Ishikawa (cell line): ENCODE results near the gene CCDC88C.

Experiments
- CEBPB ChIP-seq: IDR thresholded peaks from 2 replicates; pipeline ENCODE4 v1.6.1; 2012
- CREB1 ChIP-seq: IDR thresholded peaks from 2 replicates; pipeline ENCODE4 v1.6.1; 2012; ENCODE audit warnings: low read depth
- EGR1 ChIP-seq: IDR thresholded peaks from 2 replicates; pipeline ENCODE4 v1.6.1; 2012
- EP300 ChIP-seq: IDR thresholded peaks from 2 replicates; pipeline ENCODE4 v1.6.1; 2012; ENCODE audit warnings: borderline replicate concordance
- FOXM1 ChIP-seq: IDR thresholded peaks from 2 replicates; pipeline ENCODE4 v1.6.1; 2012; ENCODE audit warnings: low read depth, borderline replicate concordance
- MAX ChIP-seq: IDR thresholded peaks from 2 replicates; pipeline ENCODE4 v1.6.1; 2012
- NFIC ChIP-seq: IDR thresholded peaks from 2 replicates; pipeline ENCODE4 v1.6.1; 2012
- RAD21 ChIP-seq: IDR thresholded peaks from 2 replicates; pipeline ENCODE4 v1.6.1; 2012; ENCODE audit warnings: low read depth
- REST ChIP-seq: IDR thresholded peaks from 2 replicates; pipeline ENCODE4 v1.6.1; 2012; ENCODE audit warnings: low read depth, mild to moderate bottlenecking
- TAF1 ChIP-seq: IDR thresholded peaks from 2 replicates; pipeline ENCODE4 v1.6.1; 2012; ENCODE audit warnings: low read depth, mild to moderate bottlenecking
- TCF12 ChIP-seq: IDR thresholded peaks from 2 replicates; pipeline ENCODE4 v1.6.1; 2012; ENCODE audit warnings: low read depth
- TEAD4 ChIP-seq: IDR thresholded peaks from 2 replicates; pipeline ENCODE4 v1.6.1; 2012
- USF1 ChIP-seq: IDR thresholded peaks from 2 replicates; pipeline ENCODE4 v1.6.1; 2012
- YY1 ChIP-seq: IDR thresholded peaks from 2 replicates; pipeline ENCODE4 v1.6.1; 2012; ENCODE audit warnings: low read depth
- ZBTB7A ChIP-seq: IDR thresholded peaks from 2 replicates; pipeline ENCODE4 v1.6.1; 2012; ENCODE audit warnings: low read depth

CCDC88C gene

GRCh38 chr14:91252871-91253794 lies 164.5 kb downstream of the CCDC88C start:
- TF ChIP-seq YY1 = no peak
- no peak for TF ChIP-seq NFIC
- no peak for TF ChIP-seq CEBPB
- no peak for TF ChIP-seq REST
- TF ChIP-seq TCF12 = no peak
- peak; percentile 34; the same call in 1 of the 2 replicates for TF ChIP-seq EGR1
- TF ChIP-seq FOXM1 = no peak
- no peak for TF ChIP-seq TAF1
- TF ChIP-seq CREB1 = no peak
- TF ChIP-seq EP300 = no peak
- no peak for TF ChIP-seq MAX
- no peak for TF ChIP-seq TEAD4
- no peak for TF ChIP-seq RAD21
- no peak for TF ChIP-seq USF1
- peak; percentile 86; the same call in 1 of the 2 replicates for TF ChIP-seq ZBTB7A

- no peak for TF ChIP-seq TEAD4
- TF ChIP-seq TCF12 = no peak
- TF ChIP-seq YY1 = no peak
- TF ChIP-seq NFIC = no peak
- no peak for TF ChIP-seq CREB1
- no peak for TF ChIP-seq FOXM1
- TF ChIP-seq EGR1 = no peak
- no peak for TF ChIP-seq CEBPB
- TF ChIP-seq TAF1 = no peak
- TF ChIP-seq ZBTB7A = no peak
- no peak for TF ChIP-seq REST
- TF ChIP-seq MAX = no peak
- no peak for TF ChIP-seq USF1
These were observed 166.7 kb downstream of the CCDC88C start for GRCh38 chr14:91250912-91251311.

- TF ChIP-seq RAD21 = no peak
- no peak for TF ChIP-seq TCF12
- no peak for TF ChIP-seq EP300
- TF ChIP-seq USF1 = no peak
- TF ChIP-seq MAX = no peak
- no peak for TF ChIP-seq CREB1
- no peak for TF ChIP-seq EGR1
- TF ChIP-seq TAF1 = no peak
- TF ChIP-seq TEAD4 = no peak
- TF ChIP-seq YY1 = no peak
- TF ChIP-seq NFIC = no peak
- TF ChIP-seq ZBTB7A = no peak
- TF ChIP-seq CEBPB = no peak
- no peak for TF ChIP-seq FOXM1
- no peak for TF ChIP-seq REST
These were observed 167.6 kb downstream of the CCDC88C start for GRCh38 chr14:91249841-91250616.
